CD8-positive, alpha-beta memory T cell (primary cell): ENCODE results near the gene YTHDF1. TPM values are rescaled to one million over a fixed set of nuclear protein-coding genes. Genes with fewer than 3 reads are reported as not detected.

Experiments used
- CTCF ChIA-PET: fragments of 350-600 bp; sonication (Branson Sonifier 250); formaldehyde crosslinking; loops from one replicate; lab custom pipeline; 2021; ENCODE audit warnings: antibody characterized with exemption; lab: Charles Lee
- POLR2A ChIA-PET: fragments of 350-600 bp; sonication (Branson Sonifier 250); formaldehyde crosslinking; loops from one replicate; lab custom pipeline; 2021; ENCODE audit warnings: antibody characterized with exemption; lab: Charles Lee
- DNase-seq, 5 donors: peaks; one replicate each; pipeline versions ENCODE4 v3.0.0 to v3.0.0-alpha.2; 2020 to 2022; ENCODE audit warnings: mixed read lengths in 1 of 5
- H3K27ac ChIP-seq: one replicate; pipeline ENCODE4 v1.7.0; 2013; ENCODE audit warnings: low read depth, mild to moderate bottlenecking, low read length, moderate library complexity
- H3K27me3 ChIP-seq: 2 replicates; pipeline ENCODE4 v1.7.0; 2013; ENCODE audit warnings: low read length, mild to moderate bottlenecking; ENCODE audit not compliant: insufficient read depth, poor library complexity, severe bottlenecking
- H3K36me3 ChIP-seq: 2 replicates; pipeline ENCODE4 v1.7.0; 2013; ENCODE audit warnings: mild to moderate bottlenecking, low read length, moderate library complexity; ENCODE audit not compliant: insufficient read depth
- H3K4me1 ChIP-seq: 2 replicates; pipeline ENCODE4 v1.7.0; 2013; ENCODE audit warnings: mild to moderate bottlenecking, low read length, moderate library complexity; ENCODE audit not compliant: insufficient read depth
- H3K4me3 ChIP-seq: 2 replicates; pipeline ENCODE4 v1.7.0; 2013; ENCODE audit warnings: mild to moderate bottlenecking, low read length
- H3K9me3 ChIP-seq: 2 replicates; pipeline ENCODE4 v1.7.0; 2013; ENCODE audit warnings: mild to moderate bottlenecking, low read length
- H3K27ac Mint-ChIP-seq, 8 donors: one replicate each; pipeline ENCODE4 v1.8.0; 2020 to 2021; ENCODE audit warnings: mixed read lengths in 8 of 8, mild to moderate bottlenecking in 6 of 8, inconsistent platforms in 3 of 8, moderate library complexity in 3 of 8
- H3K27me3 Mint-ChIP-seq, 2 donors: one replicate each; pipeline ENCODE4 v1.8.0; 2020 to 2021; ENCODE audit warnings: mixed read lengths in 2 of 2, mild to moderate bottlenecking in 1 of 2, moderate library complexity in 1 of 2
- H3K36me3 Mint-ChIP-seq, 3 donors: one replicate each; pipeline ENCODE4 v1.8.0; 2020 to 2021; ENCODE audit warnings: mixed read lengths in 3 of 3, inconsistent platforms in 1 of 3, mild to moderate bottlenecking in 1 of 3
- H3K4me1 Mint-ChIP-seq, 3 donors: one replicate each; pipeline ENCODE4 v1.8.0; 2020 to 2021; ENCODE audit warnings: mixed read lengths in 3 of 3, inconsistent platforms in 1 of 3, mild to moderate bottlenecking in 1 of 3
- H3K4me3 Mint-ChIP-seq, 7 donors: one replicate each; pipeline ENCODE4 v1.8.0; 2020 to 2021; ENCODE audit warnings: mixed read lengths in 7 of 7, mild to moderate bottlenecking in 6 of 7, moderate library complexity in 4 of 7, inconsistent platforms in 2 of 7
- H3K9me3 Mint-ChIP-seq, 5 donors: one replicate each; pipeline ENCODE4 v1.8.0; 2020 to 2022; ENCODE audit warnings: mixed read lengths in 5 of 5, mild to moderate bottlenecking in 3 of 5, moderate library complexity in 2 of 5, inconsistent platforms in 1 of 5
- polyA plus RNA-seq: library from polyadenylated mRNA; unstranded; fragments of 300-500 nt; fragmentation: Illumina TruSeq; gene quantifications from one replicate; pipeline ENCODE4 v1.2.3, GENCODE V29; 2021
- total RNA-seq, 2 experiments: library from RNA; stranded (reverse); gene quantifications; one replicate each; pipeline ENCODE4 v1.2.3, GENCODE V29; 2021

The YTHDF1 gene
- total and polyA plus RNA-seq, 3 experiments from 2014 or later: 43.1 to 47.5 (median 47.0) TPM

DNA sequence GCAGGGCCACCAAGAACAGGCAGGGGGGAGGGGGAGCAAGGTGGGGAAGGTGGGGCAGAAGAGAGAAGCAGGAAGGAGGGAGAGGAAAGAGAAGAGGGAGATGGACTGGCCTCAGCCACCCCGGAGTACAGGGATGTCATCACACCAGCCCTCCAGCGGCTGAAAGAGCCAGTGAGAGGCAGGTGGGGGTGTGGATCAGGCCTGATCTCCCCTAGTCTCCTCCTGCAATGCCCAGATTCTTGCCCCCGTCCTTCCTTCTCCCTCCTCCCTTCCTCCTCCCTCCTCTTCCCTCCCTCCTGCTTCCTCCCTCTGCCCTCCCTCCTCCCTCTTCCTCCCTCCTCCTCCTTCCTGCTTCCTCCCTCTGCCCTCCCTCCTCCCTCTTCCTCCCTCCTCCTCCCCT, 61.5 kb downstream of the YTHDF1 start:
- ChIA-PET CTCF (no interaction called here), POLR2A (no interaction called here)
- H3K27me3 ChIP-seq: no peaks in the 10 kb centered on the region
- Mint-ChIP-seq H3K27me3 (peaks cover 13 to 34% of the 10 kb centered on the region in 2 donors), H3K9me3 (no peaks in the 10 kb centered on the region), H3K4me3 (no peak overlapping the region), H3K4me1 (no peaks in the 10 kb centered on the region), H3K27ac (no peak overlapping the region), H3K36me3 (no peaks in the 10 kb centered on the region)
- H3K27ac ChIP-seq: no peak overlapping the region
- DNase-seq: no peak
- no peak overlapping the region for H3K4me3 ChIP-seq
- H3K36me3 ChIP-seq: no peaks in the 10 kb centered on the region
- no peaks in the 10 kb centered on the region for H3K4me1 ChIP-seq
- no peaks in the 10 kb centered on the region for H3K9me3 ChIP-seq

DNA sequence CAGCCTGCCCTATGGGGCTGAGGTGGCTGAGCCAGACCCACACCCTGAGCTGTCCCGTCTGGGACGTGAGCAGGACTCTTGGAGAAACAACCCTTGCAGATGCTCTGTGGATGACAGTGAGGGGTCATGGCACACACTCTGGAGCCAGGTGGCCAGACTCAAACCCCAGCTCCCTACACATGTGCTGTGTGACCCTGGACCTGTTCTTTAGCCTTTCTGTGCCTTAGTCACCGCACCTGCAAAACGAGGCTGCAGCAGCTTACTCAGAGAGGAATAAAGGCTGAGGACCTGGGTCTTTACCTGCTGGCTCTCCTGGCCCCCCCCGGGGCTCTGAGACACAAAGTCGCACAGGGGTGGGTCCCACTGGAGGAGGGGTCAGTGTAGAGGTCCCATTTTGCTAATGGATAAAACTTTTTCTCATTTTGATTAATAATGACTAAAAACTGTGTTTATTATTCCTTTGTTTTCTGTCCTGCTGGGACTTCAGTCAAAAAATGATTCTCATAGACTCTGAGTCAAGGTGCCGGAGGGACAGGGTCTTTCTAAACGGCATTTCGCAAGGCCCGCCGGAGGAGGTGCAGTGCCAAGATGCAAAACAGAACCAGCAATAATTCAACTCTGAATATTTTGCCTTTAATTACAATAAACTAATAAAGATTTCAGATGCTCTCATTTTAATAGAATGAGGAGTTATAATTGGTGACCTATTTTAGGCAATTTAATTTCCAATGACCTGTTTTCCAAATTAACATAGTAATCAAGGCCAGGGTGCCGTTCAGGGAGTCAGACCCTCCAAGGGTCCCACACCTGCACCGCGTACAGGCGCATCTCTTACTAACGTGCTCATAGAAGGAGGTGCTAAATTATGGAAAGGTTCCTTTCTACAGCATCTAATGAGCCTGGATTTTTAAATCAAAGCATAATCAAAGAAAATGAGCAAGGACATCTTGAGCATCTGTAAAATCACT, 62.4 kb downstream of the YTHDF1 start:
- Histone ChIP-seq H3K36me3 (no peaks in the 10 kb centered on the region), H3K4me3 (no peak overlapping the region), H3K27ac (no peak overlapping the region), H3K27me3 (no peaks in the 10 kb centered on the region), H3K9me3 (no peaks in the 10 kb centered on the region), H3K4me1 (no peaks in the 10 kb centered on the region)
- Mint-ChIP-seq H3K27ac (peak overlapping the region in 1 of 8 donors; percentile 47), H3K4me3 (no peak overlapping the region), H3K4me1 (no peaks in the 10 kb centered on the region), H3K36me3 (no peaks in the 10 kb centered on the region), H3K9me3 (peaks cover 0 to 5% (median under 1%) of the 10 kb centered on the region in 5 donors), H3K27me3 (peaks cover 17 to 39% of the 10 kb centered on the region in 2 donors)
- DNase-seq: peak in 1 of 5 donors; percentile 21
- ChIA-PET CTCF (interaction anchor here (1.1 kb wide), 1 partner anchor 8 kb away, joined by 3 read pairs; no protein-coding TSS in a partner anchor), POLR2A (no interaction called here)

DNA sequence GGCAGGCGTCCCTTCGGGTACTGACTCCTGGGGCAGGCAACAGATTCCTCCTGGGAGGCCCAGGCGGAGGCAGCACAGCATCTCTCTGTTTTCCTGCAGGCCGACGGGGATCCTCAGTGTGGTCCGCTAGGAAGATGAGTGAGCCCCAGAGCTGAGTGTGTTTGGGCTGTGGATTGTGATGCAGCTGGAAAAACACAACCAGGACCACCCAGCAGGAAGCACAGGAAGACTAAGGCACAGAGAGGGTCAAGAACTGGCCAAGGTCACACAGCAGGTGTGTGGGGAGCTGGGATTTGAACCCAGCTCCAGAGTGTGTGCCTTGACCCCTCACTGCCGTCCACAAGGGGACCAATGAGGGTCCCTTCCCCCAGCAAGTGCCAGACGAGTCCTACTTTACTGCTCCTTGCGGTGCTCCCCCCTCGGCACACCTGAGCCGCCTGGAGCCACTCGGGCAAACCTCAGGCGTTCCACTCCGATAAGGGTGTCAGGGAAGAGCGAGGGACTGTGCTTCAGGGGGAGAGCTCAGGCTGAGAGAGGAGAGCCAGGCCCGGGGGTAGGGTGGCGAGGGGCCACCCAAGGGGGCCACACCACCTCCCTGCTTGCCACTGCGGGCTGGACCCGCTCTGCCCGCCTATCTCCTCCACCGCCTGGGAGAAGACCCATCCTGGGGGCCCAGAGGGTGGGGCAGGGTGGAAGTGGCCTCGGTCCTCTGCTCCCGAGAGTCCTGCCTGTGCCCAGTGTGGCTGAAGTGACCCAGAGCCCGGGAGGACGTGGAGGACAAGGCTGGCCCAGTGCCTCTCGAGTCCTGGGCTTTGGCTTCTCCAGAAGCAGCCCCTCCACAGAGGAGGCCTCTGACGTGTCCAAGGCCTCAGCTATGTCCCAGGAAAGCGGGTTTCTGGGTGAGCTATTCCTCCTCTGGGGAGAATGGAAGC, 63.3 kb downstream of the YTHDF1 start:
- Mint-ChIP-seq H3K4me1 (no peaks in the 10 kb centered on the region), H3K9me3 (peaks cover 8 to 14% (median 10%) of the 10 kb centered on the region in 5 donors), H3K4me3 (no peak overlapping the region), H3K36me3 (peaks cover 0 to 8% (median 0%) of the 10 kb centered on the region in 3 donors), H3K27ac (no peak overlapping the region), H3K27me3 (peaks cover 18 to 49% of the 10 kb centered on the region in 2 donors)
- Histone ChIP-seq H3K36me3 (no peaks in the 10 kb centered on the region), H3K4me3 (no peak overlapping the region), H3K27ac (no peak overlapping the region), H3K9me3 (no peaks in the 10 kb centered on the region), H3K27me3 (no peaks in the 10 kb centered on the region), H3K4me1 (no peaks in the 10 kb centered on the region)
- POLR2A ChIA-PET: no interaction called here
- peak in 1 of 5 donors; percentile 36 for DNase-seq
- CTCF ChIA-PET: interaction anchor here (1.1 kb wide), 1 partner anchor 9 kb away, joined by 3 read pairs; no protein-coding TSS in a partner anchor

- no peaks in the 10 kb centered on the region for H3K9me3 ChIP-seq
- CTCF ChIA-PET: no interaction called here
- H3K4me1 ChIP-seq: no peaks in the 10 kb centered on the region
- Mint-ChIP-seq H3K27ac (no peak overlapping the region), H3K4me1 (no peaks in the 10 kb centered on the region), H3K36me3 (peaks cover 0 to 9% (median 0%) of the 10 kb centered on the region in 3 donors), H3K4me3 (no peak overlapping the region), H3K27me3 (peaks cover 19 to 55% of the 10 kb centered on the region in 2 donors), H3K9me3 (peaks cover 9 to 19% (median 14%) of the 10 kb centered on the region in 5 donors)
- DNase-seq: peak in 1 of 5 donors; percentile 17
- no peak overlapping the region for H3K27ac ChIP-seq
- H3K27me3 ChIP-seq: no peaks in the 10 kb centered on the region
- POLR2A ChIA-PET: no interaction called here
- H3K4me3 ChIP-seq: no peak overlapping the region
- H3K36me3 ChIP-seq: no peaks in the 10 kb centered on the region
These were observed 64.2 kb downstream of the YTHDF1 start for GRCh38 chr20:63151554-63152321.

DNA sequence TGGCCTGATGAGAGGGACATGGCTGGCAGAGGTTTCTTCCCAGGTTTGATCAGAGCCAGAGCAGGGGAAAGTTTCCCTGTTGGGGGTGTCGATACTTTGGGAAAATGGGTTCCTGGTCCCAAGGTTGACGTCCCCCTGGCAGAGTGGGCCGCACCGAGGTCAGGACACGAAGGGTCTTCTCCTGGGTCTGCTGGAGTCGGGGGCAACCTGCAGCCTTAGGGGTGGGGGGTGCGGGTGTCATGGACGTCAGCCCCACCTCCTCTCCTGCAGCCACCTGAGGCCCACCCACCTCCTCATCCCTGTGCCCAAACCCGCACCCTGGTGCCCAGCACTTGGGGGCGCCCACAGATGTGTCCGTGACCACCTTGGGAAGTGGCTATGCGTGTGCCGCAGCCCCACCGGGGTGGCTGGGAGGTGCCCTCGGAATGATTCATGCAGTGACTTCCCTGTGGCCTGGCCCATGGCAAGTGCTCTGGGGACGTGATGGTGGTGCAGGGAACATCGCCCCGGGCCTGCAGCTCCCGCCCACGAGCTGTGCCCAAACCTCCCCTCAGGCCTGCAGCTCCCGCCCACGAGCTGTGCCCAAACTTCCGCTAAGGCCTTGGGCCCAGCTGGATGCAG, 64.9 kb downstream of the YTHDF1 start:
- CTCF ChIA-PET: no interaction called here
- no peak overlapping the region for H3K4me3 Mint-ChIP-seq
- H3K9me3 Mint-ChIP-seq: peaks cover 11 to 19% (median 14%) of the 10 kb centered on the region in 5 donors

GRCh38 chr20:63150391-63150898, 65.5 kb downstream of the YTHDF1 start:
- peak in 1 of 5 donors; percentile 19 for DNase-seq
- Histone ChIP-seq H3K4me3 (no peak overlapping the region), H3K36me3 (no peaks in the 10 kb centered on the region), H3K27me3 (no peaks in the 10 kb centered on the region), H3K9me3 (no peaks in the 10 kb centered on the region), H3K27ac (no peak overlapping the region), H3K4me1 (no peaks in the 10 kb centered on the region)
- H3K4me3 Mint-ChIP-seq: no peak overlapping the region
- ChIA-PET CTCF (no interaction called here), POLR2A (no interaction called here)
- H3K36me3 Mint-ChIP-seq: peaks cover 0 to 9% (median 0%) of the 10 kb centered on the region in 3 donors
- no peak overlapping the region for H3K27ac Mint-ChIP-seq
- peaks cover 11 to 19% (median 14%) of the 10 kb centered on the region in 5 donors for H3K9me3 Mint-ChIP-seq
- no peaks in the 10 kb centered on the region for H3K4me1 Mint-ChIP-seq
- H3K27me3 Mint-ChIP-seq: peaks cover 24 to 59% of the 10 kb centered on the region in 2 donors

More for the DNA sequence above, 64.9 kb downstream of the YTHDF1 start:
- H3K4me3 ChIP-seq: no peak overlapping the region
- H3K9me3 ChIP-seq: no peaks in the 10 kb centered on the region
- no peaks in the 10 kb centered on the region for H3K27me3 ChIP-seq
- no peaks in the 10 kb centered on the region for H3K4me1 ChIP-seq
- POLR2A ChIA-PET: no interaction called here
- H3K27ac ChIP-seq: no peak overlapping the region
- Mint-ChIP-seq H3K27me3 (peaks cover 21 to 58% of the 10 kb centered on the region in 2 donors), H3K36me3 (peaks cover 0 to 9% (median 0%) of the 10 kb centered on the region in 3 donors), H3K27ac (no peak overlapping the region), H3K4me1 (no peaks in the 10 kb centered on the region)
- peak in 1 of 5 donors; percentile 20 for DNase-seq
- no peaks in the 10 kb centered on the region for H3K36me3 ChIP-seq
